ENCODE results near the gene SPON1. TPM values are rescaled to one million over a fixed set of nuclear protein-coding genes. Genes with fewer than 3 reads are reported as not detected.

The SPON1 gene
- polyA plus RNA-seq, 1 donor: 71.8 TPM

GRCh38 chr11:14094481-14095037 lies 132.0 kb downstream of the SPON1 start:
- peaks cover 4% of the 10 kb centered on the region for H3K36me3 ChIP-seq (ENCODE audit: control insufficient read depth, insufficient read depth, low read length)
- 100% methylated on average over 1 of the region's 3 CpGs for WGBS (ENCODE audit: insufficient coverage, low lambda C conversion rate)
- H3K4me1 ChIP-seq (ENCODE audit: control insufficient read depth, insufficient read depth, low read length): no peaks in the 10 kb centered on the region
- no peaks in the 10 kb centered on the region for H3K27me3 ChIP-seq (ENCODE audit: control insufficient read depth, insufficient read depth, low read length)
- DNase-seq: no peak
- no peak overlapping the region for H3K4me3 ChIP-seq (ENCODE audit: low read length)
- peaks cover 2% of the 10 kb centered on the region for H3K9me3 ChIP-seq (ENCODE audit: control insufficient read depth, low read depth, low read length)
- H3K27ac ChIP-seq (ENCODE audit: low read length): no peak overlapping the region

- no peak overlapping the region for H3K27ac ChIP-seq (ENCODE audit: low read length)
- H3K36me3 ChIP-seq (ENCODE audit: control insufficient read depth, insufficient read depth, low read length): no peaks in the 10 kb centered on the region
- no peaks in the 10 kb centered on the region for H3K27me3 ChIP-seq (ENCODE audit: control insufficient read depth, insufficient read depth, low read length)
- no peaks in the 10 kb centered on the region for H3K4me1 ChIP-seq (ENCODE audit: control insufficient read depth, insufficient read depth, low read length)
- WGBS (ENCODE audit: insufficient coverage, low lambda C conversion rate): no CpG with 5 or more reads among the region's 1 CpG
- peaks cover 2% of the 10 kb centered on the region for H3K9me3 ChIP-seq (ENCODE audit: control insufficient read depth, low read depth, low read length)
- no peak overlapping the region for H3K4me3 ChIP-seq (ENCODE audit: low read length)
- no peak for DNase-seq
These were observed 133.4 kb downstream of the SPON1 start for GRCh38 chr11:14095882-14096281.

GRCh38 chr11:14096606-14097005 lies 134.1 kb downstream of the SPON1 start:
- DNase-seq: no peak
- no peak overlapping the region for H3K4me3 ChIP-seq (ENCODE audit: low read length)
- no peaks in the 10 kb centered on the region for H3K27me3 ChIP-seq (ENCODE audit: control insufficient read depth, insufficient read depth, low read length)

GRCh38 chr11:14101388-14101787 lies 138.9 kb downstream of the SPON1 start:
- Histone ChIP-seq H3K4me3 (ENCODE audit: low read length) (no peak overlapping the region), H3K4me1 (ENCODE audit: control insufficient read depth, insufficient read depth, low read length) (no peaks in the 10 kb centered on the region), H3K27ac (ENCODE audit: low read length) (no peak overlapping the region), H3K36me3 (ENCODE audit: control insufficient read depth, insufficient read depth, low read length) (no peaks in the 10 kb centered on the region), H3K9me3 (ENCODE audit: control insufficient read depth, low read depth, low read length) (peaks cover 2% of the 10 kb centered on the region), H3K27me3 (ENCODE audit: control insufficient read depth, insufficient read depth, low read length) (no peaks in the 10 kb centered on the region)
- no peak for DNase-seq

More at GRCh38 chr11:14096606-14097005, 134.1 kb downstream of the SPON1 start:
- H3K9me3 ChIP-seq (ENCODE audit: control insufficient read depth, low read depth, low read length): peaks cover 2% of the 10 kb centered on the region
- H3K4me1 ChIP-seq (ENCODE audit: control insufficient read depth, insufficient read depth, low read length): no peaks in the 10 kb centered on the region
- H3K27ac ChIP-seq (ENCODE audit: low read length): no peak overlapping the region
- H3K36me3 ChIP-seq (ENCODE audit: control insufficient read depth, insufficient read depth, low read length): no peaks in the 10 kb centered on the region

GRCh38 chr11:14102766-14103165 lies 140.2 kb downstream of the SPON1 start:
- no peak overlapping the region for H3K27ac ChIP-seq (ENCODE audit: low read length)
- 100% methylated on average over 1 of the region's 4 CpGs for WGBS (ENCODE audit: insufficient coverage, low lambda C conversion rate)
- no peak for DNase-seq
- no peaks in the 10 kb centered on the region for H3K36me3 ChIP-seq (ENCODE audit: control insufficient read depth, insufficient read depth, low read length)
- no peaks in the 10 kb centered on the region for H3K27me3 ChIP-seq (ENCODE audit: control insufficient read depth, insufficient read depth, low read length)
- no peak overlapping the region for H3K4me3 ChIP-seq (ENCODE audit: low read length)
- H3K9me3 ChIP-seq (ENCODE audit: control insufficient read depth, low read depth, low read length): peaks cover 2% of the 10 kb centered on the region
- no peaks in the 10 kb centered on the region for H3K4me1 ChIP-seq (ENCODE audit: control insufficient read depth, insufficient read depth, low read length)

GRCh38 chr11:14105446-14105845 lies 142.9 kb downstream of the SPON1 start:
- Histone ChIP-seq H3K27me3 (ENCODE audit: control insufficient read depth, insufficient read depth, low read length) (no peaks in the 10 kb centered on the region), H3K27ac (ENCODE audit: low read length) (no peak overlapping the region), H3K4me1 (ENCODE audit: control insufficient read depth, insufficient read depth, low read length) (no peaks in the 10 kb centered on the region), H3K4me3 (ENCODE audit: low read length) (no peak overlapping the region), H3K36me3 (ENCODE audit: control insufficient read depth, insufficient read depth, low read length) (no peaks in the 10 kb centered on the region), H3K9me3 (ENCODE audit: control insufficient read depth, low read depth, low read length) (no peaks in the 10 kb centered on the region)
- no peak for DNase-seq
- 100% methylated on average over 1 of the region's 1 CpG for WGBS (ENCODE audit: insufficient coverage, low lambda C conversion rate)

GRCh38 chr11:14106303-14107049 lies 144.0 kb downstream of the SPON1 start:
- no peak for DNase-seq
- H3K4me1 ChIP-seq (ENCODE audit: control insufficient read depth, insufficient read depth, low read length): no peaks in the 10 kb centered on the region
- H3K36me3 ChIP-seq (ENCODE audit: control insufficient read depth, insufficient read depth, low read length): no peaks in the 10 kb centered on the region
- H3K27ac ChIP-seq (ENCODE audit: low read length): no peak overlapping the region
- no peak overlapping the region for H3K4me3 ChIP-seq (ENCODE audit: low read length)
- 100% methylated on average over 2 of the region's 5 CpGs for WGBS (ENCODE audit: insufficient coverage, low lambda C conversion rate)
- no peaks in the 10 kb centered on the region for H3K9me3 ChIP-seq (ENCODE audit: control insufficient read depth, low read depth, low read length)
- no peaks in the 10 kb centered on the region for H3K27me3 ChIP-seq (ENCODE audit: control insufficient read depth, insufficient read depth, low read length)

- DNase-seq: no peak
- Histone ChIP-seq H3K4me1 (ENCODE audit: control insufficient read depth, insufficient read depth, low read length) (no peaks in the 10 kb centered on the region), H3K4me3 (ENCODE audit: low read length) (no peak overlapping the region), H3K27me3 (ENCODE audit: control insufficient read depth, insufficient read depth, low read length) (no peaks in the 10 kb centered on the region), H3K9me3 (ENCODE audit: control insufficient read depth, low read depth, low read length) (no peaks in the 10 kb centered on the region), H3K36me3 (ENCODE audit: control insufficient read depth, insufficient read depth, low read length) (no peaks in the 10 kb centered on the region), H3K27ac (ENCODE audit: low read length) (no peak overlapping the region)
- no CpG with 5 or more reads among the region's 4 CpGs for WGBS (ENCODE audit: insufficient coverage, low lambda C conversion rate)
These were observed 144.5 kb downstream of the SPON1 start for GRCh38 chr11:14107050-14107430.

GRCh38 chr11:14109742-14110141 lies 147.2 kb downstream of the SPON1 start:
- no peaks in the 10 kb centered on the region for H3K36me3 ChIP-seq (ENCODE audit: control insufficient read depth, insufficient read depth, low read length)
- DNase-seq: no peak
- H3K9me3 ChIP-seq (ENCODE audit: control insufficient read depth, low read depth, low read length): no peaks in the 10 kb centered on the region
- no peak overlapping the region for H3K27ac ChIP-seq (ENCODE audit: low read length)
- no peaks in the 10 kb centered on the region for H3K27me3 ChIP-seq (ENCODE audit: control insufficient read depth, insufficient read depth, low read length)
- no CpG with 5 or more reads among the region's 1 CpG for WGBS (ENCODE audit: insufficient coverage, low lambda C conversion rate)
- peaks cover 5% of the 10 kb centered on the region for H3K4me1 ChIP-seq (ENCODE audit: control insufficient read depth, insufficient read depth, low read length)
- no peak overlapping the region for H3K4me3 ChIP-seq (ENCODE audit: low read length)

- no peak overlapping the region for H3K4me3 ChIP-seq (ENCODE audit: low read length)
- no peaks in the 10 kb centered on the region for H3K9me3 ChIP-seq (ENCODE audit: control insufficient read depth, low read depth, low read length)
- H3K36me3 ChIP-seq (ENCODE audit: control insufficient read depth, insufficient read depth, low read length): no peaks in the 10 kb centered on the region
- H3K27me3 ChIP-seq (ENCODE audit: control insufficient read depth, insufficient read depth, low read length): no peaks in the 10 kb centered on the region
- peaks cover 5% of the 10 kb centered on the region for H3K4me1 ChIP-seq (ENCODE audit: control insufficient read depth, insufficient read depth, low read length)
- WGBS (ENCODE audit: insufficient coverage, low lambda C conversion rate): no CpG with 5 or more reads among the region's 2 CpGs
- H3K27ac ChIP-seq (ENCODE audit: low read length): no peak overlapping the region
- no peak for DNase-seq
These were observed 148.1 kb downstream of the SPON1 start for GRCh38 chr11:14110629-14111028.

GRCh38 chr11:14111496-14111895 lies 149.0 kb downstream of the SPON1 start:
- H3K36me3 ChIP-seq (ENCODE audit: control insufficient read depth, insufficient read depth, low read length): no peaks in the 10 kb centered on the region
- H3K4me1 ChIP-seq (ENCODE audit: control insufficient read depth, insufficient read depth, low read length): peaks cover 5% of the 10 kb centered on the region
- no peak for DNase-seq
- H3K27ac ChIP-seq (ENCODE audit: low read length): no peak overlapping the region
- H3K4me3 ChIP-seq (ENCODE audit: low read length): no peak overlapping the region
- WGBS (ENCODE audit: insufficient coverage, low lambda C conversion rate): 100% methylated on average over 1 of the region's 2 CpGs
- no peaks in the 10 kb centered on the region for H3K27me3 ChIP-seq (ENCODE audit: control insufficient read depth, insufficient read depth, low read length)
- H3K9me3 ChIP-seq (ENCODE audit: control insufficient read depth, low read depth, low read length): no peaks in the 10 kb centered on the region
